Germinal center (tissue), 1 donor: ENCODE data around the gene ARHGAP19.
"Not testable (repeated sequence)": the region's sequence is repeated elsewhere in the genome, so short reads cannot be mapped to it uniquely, and the experiment has no call there.

Source experiments
- DNase-seq: peaks from one replicate; pipeline ENCODE4 v3.0.0; 2012; ENCODE audit warnings: mixed read lengths, low spot score

Gene ARHGAP19

GRCh38 chr10:97321032-97321803 lies 28.8 kb upstream of the ARHGAP19 start:
- no peak for DNase-seq

GRCh38 chr10:97320480-97321031 lies 28.1 kb upstream of the ARHGAP19 start:
- no peak for DNase-seq

GRCh38 chr10:97319671-97320479 lies 27.4 kb upstream of the ARHGAP19 start:
- peak; percentile 68 for DNase-seq

DNA sequence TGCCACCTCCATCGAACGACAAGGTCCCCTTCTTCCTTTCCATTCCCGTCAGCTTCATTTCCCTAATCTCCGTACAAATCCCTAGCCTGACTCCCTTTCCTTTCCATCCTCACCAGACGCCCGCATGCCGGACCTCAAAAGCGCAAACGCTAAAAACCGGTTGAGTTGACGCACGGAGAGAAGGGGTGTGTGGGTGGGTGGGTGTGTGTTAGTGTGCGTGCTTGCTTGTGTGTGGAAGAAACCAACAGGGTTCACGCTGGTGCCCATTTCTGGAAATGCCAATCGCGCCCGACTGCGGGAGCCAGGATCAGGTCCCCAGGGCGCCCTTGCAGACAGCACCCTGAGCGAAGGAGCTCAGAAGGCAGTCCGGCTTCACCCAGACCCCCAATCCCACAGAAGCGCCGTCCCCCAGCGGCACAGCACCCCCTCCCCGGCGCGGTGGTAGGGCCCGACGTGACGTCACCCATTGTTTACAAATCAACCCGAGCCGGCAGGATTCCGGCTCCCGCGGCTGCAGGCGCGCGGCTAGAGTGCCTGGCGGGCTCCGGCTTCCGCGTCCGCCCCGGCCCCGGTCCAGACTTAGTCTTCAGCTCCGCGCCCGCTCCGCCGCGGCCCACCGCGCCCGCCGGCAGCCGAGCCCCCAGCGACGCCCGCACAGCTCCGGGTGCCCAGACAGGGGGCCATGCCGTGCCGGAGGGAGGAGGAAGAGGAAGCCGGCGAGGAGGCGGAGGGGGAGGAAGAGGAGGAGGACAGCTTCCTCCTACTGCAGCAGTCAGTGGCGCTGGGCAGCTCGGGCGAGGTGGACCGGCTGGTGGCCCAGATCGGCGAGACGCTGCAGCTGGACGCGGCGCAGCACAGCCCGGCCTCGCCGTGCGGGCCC lies 26.6 kb upstream of the ARHGAP19 start, which contains the start of gene FRAT1:
TSS of gene FRAT1 (plus strand) at position 500 of the 880 bp plus-strand sequence. CDS start at position 683, 183 bp downstream.
- peak; percentile 78 for DNase-seq

- DNase-seq, result no peak
Measured at GRCh38 chr10:97314671-97315070, 22.2 kb upstream of the ARHGAP19 start.

- DNase-seq, result no peak
Measured at GRCh38 chr10:97312897-97313296, 20.5 kb upstream of the ARHGAP19 start.

- DNase-seq, result no peak
Measured at GRCh38 chr10:97311111-97311626, 18.7 kb upstream of the ARHGAP19 start.

- no peak for DNase-seq
Measured at GRCh38 chr10:97307866-97308780, 15.7 kb upstream of the ARHGAP19 start.

GRCh38 chr10:97307441-97307840 lies 15.0 kb upstream of the ARHGAP19 start:
- no peak for DNase-seq

DNA sequence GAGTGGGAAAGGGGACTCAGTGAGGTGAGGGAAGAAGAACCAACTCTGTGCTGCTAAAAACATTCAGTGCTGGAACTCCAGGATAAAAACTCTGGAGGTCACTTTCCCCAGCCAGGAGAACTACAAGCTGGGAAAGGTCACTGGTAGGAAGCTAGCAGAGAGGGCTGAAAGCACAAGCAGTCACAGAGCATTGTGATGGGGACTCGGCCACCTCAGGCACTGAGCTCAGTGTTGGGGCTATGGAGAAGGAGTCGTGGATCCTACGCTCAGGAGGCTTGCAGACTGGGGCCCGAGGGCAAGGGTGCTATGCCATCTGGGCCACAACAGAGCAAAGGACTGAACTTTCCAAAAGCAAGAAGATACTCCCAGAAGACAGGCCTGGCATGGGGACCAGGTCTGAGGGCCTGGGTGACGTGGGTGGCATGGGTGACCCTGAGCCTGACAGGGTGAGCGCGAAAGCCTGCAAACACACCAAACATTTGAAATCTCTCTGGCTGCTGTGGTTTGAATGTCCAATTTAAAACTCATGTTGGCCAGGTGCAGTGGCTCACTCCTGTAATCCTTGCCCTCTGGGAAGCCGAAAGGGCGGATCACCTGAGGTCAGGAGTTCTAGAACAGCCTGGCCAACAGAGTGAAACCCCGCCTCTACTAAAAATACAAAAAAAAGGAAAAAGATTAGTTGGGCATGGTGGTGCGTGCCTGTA lies 9.8 kb upstream of the ARHGAP19 start:
- no peak for DNase-seq

DNA sequence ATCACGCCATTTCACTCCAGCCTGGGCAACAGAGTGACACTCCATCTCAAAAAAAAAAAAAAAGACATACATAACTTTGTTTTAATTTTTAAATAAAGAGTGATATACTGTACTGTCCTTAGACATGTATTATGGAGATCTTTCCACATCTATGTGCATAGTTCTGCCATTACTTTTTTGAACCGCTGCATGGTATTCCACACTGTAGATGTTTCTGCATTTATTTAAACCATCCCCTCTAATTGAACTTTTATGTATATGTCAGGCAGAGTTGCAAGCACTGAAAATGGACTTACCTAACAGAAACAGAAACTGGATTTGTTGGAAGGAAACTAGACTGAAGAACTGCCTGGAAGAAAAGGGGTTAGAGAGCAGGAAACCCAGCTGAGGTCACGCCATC lies 8.5 kb upstream of the ARHGAP19 start:
- DNase-seq, result no peak

DNA sequence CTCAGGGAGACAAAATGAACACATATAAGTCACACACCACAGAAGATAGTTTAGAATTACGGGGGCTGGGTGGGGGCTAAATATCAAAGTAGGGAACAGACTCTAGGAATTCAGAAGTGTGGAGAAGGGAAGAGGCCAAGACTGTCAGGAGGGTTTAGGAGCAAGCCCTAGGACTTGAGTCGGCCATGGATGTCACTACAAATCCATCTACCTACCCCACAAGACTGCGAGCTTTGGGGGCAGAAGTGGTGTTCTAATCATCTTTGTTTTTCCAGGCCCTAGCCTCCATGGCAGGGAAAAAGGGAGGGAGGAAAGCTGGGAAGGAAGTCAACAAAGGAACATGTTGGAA lies 5.8 kb upstream of the ARHGAP19 start:
- no peak for DNase-seq

GRCh38 chr10:97297556-97298222 lies 5.3 kb upstream of the ARHGAP19 start:
- no peak for DNase-seq

DNA sequence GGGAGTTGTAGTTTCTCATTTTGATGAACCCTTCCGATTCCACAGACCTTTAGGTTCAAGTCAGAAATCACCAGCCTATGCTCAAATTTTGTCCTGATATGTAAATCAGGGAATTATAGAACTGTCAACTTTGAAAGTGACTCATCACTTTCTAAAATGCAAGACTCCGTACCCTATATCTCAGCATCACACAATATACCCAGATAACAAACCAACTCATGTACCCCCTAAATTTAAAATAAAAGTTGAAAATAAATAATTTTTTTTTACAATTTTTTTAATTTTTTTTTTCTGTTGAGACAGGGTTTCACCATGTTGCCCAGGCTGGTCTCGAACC lies 393 bp upstream of the ARHGAP19 start:
- DNase-seq, result no peak

GRCh38 chr10:97291357-97292096 lies 910 bp downstream of the ARHGAP19 start:
- no peak for DNase-seq

DNA sequence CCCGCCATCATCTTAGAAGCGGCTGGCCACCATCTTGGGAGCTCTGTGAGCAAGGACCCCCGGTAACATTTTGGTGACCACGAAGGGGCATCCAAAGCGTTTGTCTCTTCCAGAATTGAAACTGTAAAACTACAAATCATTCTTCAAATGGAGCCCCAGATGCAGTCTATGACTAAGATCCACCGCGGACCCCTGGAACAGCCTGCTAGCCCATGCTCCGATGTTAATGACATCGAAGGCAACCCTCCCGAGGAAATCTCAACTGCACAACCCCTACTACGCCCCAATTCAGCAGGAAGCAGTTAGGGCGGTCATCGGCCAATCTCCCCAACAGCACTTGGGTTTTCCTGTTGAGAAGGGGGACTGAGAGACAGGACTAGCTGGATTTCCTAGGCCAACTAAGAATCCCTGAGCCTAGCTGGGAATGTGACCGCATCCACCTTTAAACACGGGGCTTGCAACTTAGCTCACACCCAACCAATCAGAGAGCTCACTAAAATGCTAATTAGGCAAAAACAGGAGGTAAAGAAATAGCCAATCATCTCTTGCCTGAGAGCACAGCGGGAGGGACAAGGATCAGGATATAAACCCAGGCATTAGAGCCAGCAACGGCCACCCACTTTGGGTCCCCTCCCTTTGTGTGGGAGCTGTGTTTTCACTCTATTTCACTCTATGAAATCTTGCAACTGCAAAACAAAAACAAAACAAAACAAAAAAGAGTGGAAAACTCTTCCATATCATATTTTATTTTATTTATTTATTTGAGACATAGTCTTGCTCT lies 1.7 kb downstream of the ARHGAP19 start:
- DNase-seq, result not testable (repeated sequence)

DNA sequence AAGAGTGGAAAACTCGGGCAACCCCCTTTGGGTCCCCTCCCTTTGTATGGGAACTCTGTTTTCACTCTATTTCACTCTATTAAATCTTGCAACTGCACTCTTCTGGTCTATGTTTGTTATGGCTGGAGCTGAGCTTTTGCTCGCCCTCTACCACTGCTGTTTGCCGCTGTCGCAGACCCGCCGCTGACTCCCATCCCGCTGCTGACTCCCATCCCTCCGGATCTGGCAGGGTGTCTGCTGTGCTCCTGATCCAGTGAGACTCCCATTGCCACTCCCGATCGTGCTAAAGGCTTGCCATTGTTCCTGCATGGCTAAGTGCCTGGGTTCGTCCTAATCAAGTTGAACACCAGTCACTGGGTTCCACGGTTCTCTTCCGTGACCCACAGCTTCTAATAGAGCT lies 2.4 kb downstream of the ARHGAP19 start:
- DNase-seq, result not testable (repeated sequence)

DNA sequence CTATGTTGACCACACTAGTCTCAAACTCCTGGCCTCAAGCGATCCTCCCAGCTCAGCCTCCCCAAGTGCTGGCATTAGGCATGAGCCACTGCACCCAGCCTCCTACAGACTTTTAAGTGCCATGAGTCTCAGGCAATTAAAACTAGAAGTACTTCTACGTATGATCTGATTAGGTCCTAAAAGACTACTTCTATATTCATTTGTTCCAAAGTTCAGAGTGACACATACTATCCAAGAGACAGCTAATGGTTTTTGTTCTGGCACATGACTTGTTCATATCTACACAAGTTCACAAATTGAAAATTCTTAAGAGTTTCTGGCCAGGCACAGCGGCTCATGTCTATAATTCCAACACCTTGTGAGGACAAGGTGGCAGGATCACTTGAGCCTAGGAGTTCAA lies 11.7 kb downstream of the ARHGAP19 start:
- no peak for DNase-seq
